Activated CD8-positive, alpha-beta T cell treated with anti-CD3 and anti-CD28 coated beads for 36 hours (primary cell): ENCODE data around the gene ACER3. TPM values are rescaled to one million over a fixed set of nuclear protein-coding genes. Genes with fewer than 3 reads are reported as not detected.

Experiments used
- ATAC-seq: fragments of 200-7000 bp; cut with Tn5 transposase; one replicate; pipeline ENCODE4 v1.10.0; 2021; ENCODE audit warnings: mild to moderate bottlenecking, moderate library complexity
- CTCF ChIA-PET: fragments of 350-600 bp; sonication (Branson Sonifier 250); formaldehyde crosslinking; loops from one replicate; lab custom pipeline; 2021; ENCODE audit warnings: antibody characterized with exemption; lab: Charles Lee
- POLR2A ChIA-PET: fragments of 350-600 bp; sonication (Branson Sonifier 250); formaldehyde crosslinking; loops from one replicate; lab custom pipeline; 2021; ENCODE audit warnings: antibody characterized with exemption; lab: Charles Lee
- DNase-seq: peaks from one replicate; pipeline ENCODE4 v3.0.0-alpha.2; 2020
- H3K27ac Mint-ChIP-seq: one replicate; pipeline ENCODE4 v1.8.0; 2021; ENCODE audit warnings: mild to moderate bottlenecking, mixed read lengths
- H3K27me3 Mint-ChIP-seq: one replicate; pipeline ENCODE4 v1.8.0; 2021; ENCODE audit warnings: mixed read lengths
- H3K36me3 Mint-ChIP-seq: one replicate; pipeline ENCODE4 v1.8.0; 2021; ENCODE audit warnings: low read depth, mixed read lengths
- H3K4me1 Mint-ChIP-seq: one replicate; pipeline ENCODE4 v1.8.0; 2021; ENCODE audit warnings: low read depth, mixed read lengths
- H3K4me3 Mint-ChIP-seq: one replicate; pipeline ENCODE4 v1.8.0; 2021; ENCODE audit warnings: mild to moderate bottlenecking, moderate library complexity, mixed read lengths
- H3K9me3 Mint-ChIP-seq: one replicate; pipeline ENCODE4 v1.8.0; 2021; ENCODE audit warnings: mixed read lengths
- CTCF ChIP-seq: fragments of 200-600 bp; IDR thresholded peaks from one replicate; pipeline ENCODE4 v1.8.0; 2022; ENCODE audit warnings: antibody characterized with exemption, mild to moderate bottlenecking
- intact Hi-C: fragments of 100-400 bp; cut with micrococcal nuclease; formaldehyde crosslinking; loops from one replicate; pipeline ENCODE4 v1.10.0; 2022
- total RNA-seq, 2 experiments: library from RNA; stranded (reverse); gene quantifications; one replicate each; pipeline ENCODE4 v1.2.3, GENCODE V29; 2021

Gene ACER3
- total RNA-seq, 2 experiments from 2014 or later, result 10.0 to 10.2 TPM

- Mint-ChIP-seq H3K9me3 (peaks cover 1% of the 10 kb centered on the region), H3K4me1 (peaks cover 10% of the 10 kb centered on the region), H3K4me3 (no peak overlapping the region), H3K36me3 (no peaks in the 10 kb centered on the region), H3K27me3 (peaks cover 3% of the 10 kb centered on the region), H3K27ac (no peak overlapping the region)
- CTCF ChIA-PET, result interaction anchor here (0.9 to 1.2 kb wide), 2 partner anchors 14 to 17 kb away, joined by 3 read pairs; no protein-coding TSS in a partner anchor
- ATAC-seq (no peak), DNase-seq (no peak)
- intact Hi-C loops, result no loop called here
- POLR2A ChIA-PET, result no interaction called here
- no peak for TF ChIP-seq CTCF
These were observed 38.3 kb upstream of the ACER3 start for GRCh38 chr11:76822406-76822805.

GRCh38 chr11:76823481-76824028 lies 37.2 kb upstream of the ACER3 start:
- no peak overlapping the region for H3K27ac Mint-ChIP-seq
- ATAC-seq (no peak), DNase-seq (no peak)
- CTCF ChIA-PET, result interaction anchor here (1.0 to 1.7 kb wide), 5 partner anchors 15 to 148 kb away, joined by 3 to 6 read pairs (median 5); no protein-coding TSS in a partner anchor
- POLR2A ChIA-PET, result no interaction called here
- peaks cover 2% of the 10 kb centered on the region for H3K27me3 Mint-ChIP-seq
- peaks cover 10% of the 10 kb centered on the region for H3K4me1 Mint-ChIP-seq
- H3K36me3 Mint-ChIP-seq, result no peaks in the 10 kb centered on the region
- H3K9me3 Mint-ChIP-seq, result peaks cover 1% of the 10 kb centered on the region
- TF ChIP-seq CTCF, result no peak
- H3K4me3 Mint-ChIP-seq, result no peak overlapping the region
- intact Hi-C loops, result no loop called here

- intact Hi-C loops, result no loop called here
- ATAC-seq, result no peak
These were observed 36.4 kb upstream of the ACER3 start for GRCh38 chr11:76824083-76824939.

GRCh38 chr11:76824980-76825725 lies 35.6 kb upstream of the ACER3 start:
- no peak overlapping the region for H3K27ac Mint-ChIP-seq
- no peak for DNase-seq
- H3K4me1 Mint-ChIP-seq, result peaks cover 10% of the 10 kb centered on the region
- POLR2A ChIA-PET, result no interaction called here
- H3K36me3 Mint-ChIP-seq, result no peaks in the 10 kb centered on the region
- H3K27me3 Mint-ChIP-seq, result peaks cover 3% of the 10 kb centered on the region
- no peak for ATAC-seq
- H3K9me3 Mint-ChIP-seq, result peaks cover 1% of the 10 kb centered on the region
- intact Hi-C loops, result no loop called here
- no peak overlapping the region for H3K4me3 Mint-ChIP-seq
- no peak for TF ChIP-seq CTCF
- CTCF ChIA-PET, result interaction anchor here (0.8 to 1.7 kb wide), 5 partner anchors 17 to 103 kb away, joined by 3 to 6 read pairs (median 5); no protein-coding TSS in a partner anchor

More at GRCh38 chr11:76824083-76824939, 36.4 kb upstream of the ACER3 start:
- Mint-ChIP-seq H3K27me3 (peaks cover 2% of the 10 kb centered on the region), H3K9me3 (peaks cover 1% of the 10 kb centered on the region), H3K4me3 (no peak overlapping the region), H3K27ac (no peak overlapping the region), H3K4me1 (peaks cover 10% of the 10 kb centered on the region), H3K36me3 (no peaks in the 10 kb centered on the region)
- CTCF ChIA-PET, result interaction anchor here (0.8 to 1.7 kb wide), 6 partner anchors 16 to 147 kb away, joined by 3 to 6 read pairs (median 4); no protein-coding TSS in a partner anchor
- no peak for TF ChIP-seq CTCF
- DNase-seq, result no peak
- POLR2A ChIA-PET, result no interaction called here
